GM21576 (cell line): Measurements from ENCODE around the gene CCL22.
"Not testable (repeated sequence)": the region's sequence is repeated elsewhere in the genome, so short reads cannot be mapped to it uniquely, and the experiment has no call there.

ENCODE experiments used
- ATAC-seq: cut with Tn5 transposase; IDR thresholded peaks from one replicate; pipeline ENCODE4 v1.9.1; 2021; ENCODE audit warnings: mild to moderate bottlenecking, moderate library complexity; ENCODE audit not compliant: unreplicated experiment

Gene CCL22

DNA sequence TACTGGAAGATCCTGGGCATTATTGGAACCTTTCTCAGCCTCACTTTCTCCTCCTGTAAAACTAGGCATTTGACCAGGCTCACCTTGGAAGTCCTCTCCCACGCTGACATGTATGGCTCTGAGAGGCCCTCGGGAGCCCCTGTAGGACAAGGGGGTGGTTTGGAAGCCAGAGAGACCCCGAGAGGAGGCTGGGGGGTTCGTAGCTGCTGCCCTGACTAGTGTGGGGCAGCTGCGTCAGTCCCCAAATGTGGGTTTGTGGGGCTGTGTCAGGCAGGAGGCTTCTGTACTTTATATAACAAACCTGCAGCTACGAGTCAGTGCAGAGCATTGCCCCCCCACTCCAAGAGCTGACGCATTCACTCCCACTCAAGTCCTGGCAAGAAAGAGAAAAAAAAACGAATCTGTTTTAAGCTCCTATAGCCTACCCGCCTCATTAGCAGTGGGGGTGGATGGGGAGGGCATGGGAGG lies 15.5 kb downstream of the CCL22 start:
- ATAC-seq, result no peak

DNA sequence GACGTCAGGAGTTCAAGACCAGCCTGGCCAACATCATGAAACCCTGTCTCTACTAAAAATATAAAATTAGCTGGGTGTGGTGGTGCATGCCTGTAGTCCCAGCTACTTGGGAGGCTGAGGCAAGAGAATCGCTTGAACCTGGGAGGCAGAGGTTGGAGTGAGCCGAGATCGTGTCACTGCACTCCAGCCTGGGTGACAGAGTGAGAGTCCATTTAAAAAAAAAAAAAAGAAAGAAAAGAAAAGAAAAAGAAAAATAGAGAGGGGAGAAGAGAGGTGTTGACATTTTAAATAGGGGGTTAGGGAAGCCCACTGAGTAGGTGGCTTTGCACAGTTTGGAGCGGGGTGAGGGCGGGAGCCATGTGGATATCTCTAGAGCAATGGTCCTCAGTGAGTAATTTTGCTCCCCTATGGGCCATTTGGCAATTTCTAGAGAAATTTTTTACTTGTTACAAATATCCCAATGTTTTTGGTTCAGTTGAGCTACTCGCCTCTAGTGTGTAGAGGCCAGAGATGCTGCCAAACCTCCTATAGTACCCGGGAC lies 16.4 kb downstream of the CCL22 start:
- not testable (repeated sequence) for ATAC-seq

DNA sequence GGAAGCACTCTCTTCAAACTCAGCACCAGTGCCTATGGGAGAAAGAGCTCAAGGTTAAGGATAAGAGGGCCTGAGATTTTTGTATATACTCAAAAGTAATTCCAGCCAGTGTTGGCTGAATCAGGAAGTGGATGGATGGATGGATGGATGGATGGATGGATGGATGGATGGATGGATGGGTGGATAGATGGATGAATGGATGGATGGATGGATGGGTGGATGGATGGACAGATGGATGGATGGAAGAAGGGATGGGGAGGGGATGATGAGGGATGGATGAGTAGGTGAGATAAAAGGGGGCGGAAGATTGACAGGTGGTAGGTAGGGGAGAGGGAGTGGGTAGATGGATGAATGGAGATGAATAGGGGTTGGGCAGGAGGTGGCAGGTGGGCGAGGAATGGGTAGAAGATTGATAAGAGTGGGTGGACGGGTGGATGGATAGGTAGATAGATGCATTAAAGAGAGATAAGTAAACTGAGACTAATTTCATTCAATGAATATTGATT lies 17.8 kb downstream of the CCL22 start:
- no peak for ATAC-seq

GRCh38 chr16:57377080-57377841 lies 18.7 kb downstream of the CCL22 start:
- peak; percentile 66 for ATAC-seq

DNA sequence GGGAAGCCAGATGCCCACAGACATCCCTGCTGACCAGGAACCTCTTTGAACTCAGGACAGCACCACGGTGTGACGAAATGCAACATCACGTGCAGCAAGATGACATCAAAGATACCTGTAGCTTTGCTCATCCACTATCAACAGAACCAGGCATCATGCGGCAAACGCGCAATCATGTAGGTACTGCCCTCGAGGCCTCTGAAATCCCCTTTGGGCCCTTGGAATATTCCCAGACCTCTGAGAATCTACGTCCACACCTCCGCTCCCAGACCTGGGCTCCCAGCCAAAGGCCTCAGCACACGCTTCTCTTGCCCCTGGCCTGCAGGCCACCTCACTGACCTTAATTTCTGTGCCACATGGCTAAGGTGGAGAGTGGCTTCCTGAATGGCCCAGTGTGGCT lies 21.0 kb downstream of the CCL22 start:
- ATAC-seq, result no peak

DNA sequence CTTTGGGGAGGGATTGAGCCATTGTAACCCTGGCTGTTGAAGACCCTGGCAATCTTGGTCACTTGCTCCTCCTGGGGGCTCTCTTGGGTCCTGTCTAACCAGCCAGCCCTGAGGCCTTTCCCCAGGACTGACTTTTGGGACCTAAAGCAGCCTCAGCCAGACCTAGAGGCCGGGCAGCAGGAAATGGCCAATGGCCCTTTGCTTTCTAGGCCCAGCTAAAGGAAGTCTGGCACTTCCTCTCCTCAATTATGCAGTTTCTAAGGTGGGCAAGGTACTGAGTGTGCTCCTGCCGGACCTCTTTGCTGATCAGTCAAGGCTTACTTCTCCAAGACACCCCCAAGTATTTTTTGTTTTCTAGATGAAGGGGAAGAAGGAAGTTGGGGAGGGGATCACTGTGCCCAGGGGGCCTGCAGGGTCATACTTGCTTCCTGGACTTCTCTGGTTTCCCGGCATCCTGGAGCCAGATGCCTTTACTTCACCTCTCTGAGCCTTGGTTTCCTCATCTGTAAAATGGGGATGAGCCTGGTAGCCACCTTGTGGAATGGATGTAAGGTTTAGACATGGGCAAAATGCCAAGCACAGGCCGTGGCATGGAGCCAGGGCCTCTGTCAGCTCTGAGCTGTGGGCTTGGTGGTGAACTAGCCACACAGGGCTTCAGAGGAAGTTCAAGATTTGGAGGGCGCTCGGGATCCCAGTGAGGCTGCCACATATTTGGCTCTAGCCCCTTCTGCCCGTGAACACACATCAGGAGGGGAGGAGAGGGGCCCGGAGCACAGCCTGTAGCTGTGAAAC lies 22.3 kb downstream of the CCL22 start:
- no peak for ATAC-seq

GRCh38 chr16:57381791-57382534 lies 23.4 kb downstream of the CCL22 start:
- no peak for ATAC-seq

GRCh38 chr16:57382535-57383275 lies 24.1 kb downstream of the CCL22 start:
- no peak for ATAC-seq

DNA sequence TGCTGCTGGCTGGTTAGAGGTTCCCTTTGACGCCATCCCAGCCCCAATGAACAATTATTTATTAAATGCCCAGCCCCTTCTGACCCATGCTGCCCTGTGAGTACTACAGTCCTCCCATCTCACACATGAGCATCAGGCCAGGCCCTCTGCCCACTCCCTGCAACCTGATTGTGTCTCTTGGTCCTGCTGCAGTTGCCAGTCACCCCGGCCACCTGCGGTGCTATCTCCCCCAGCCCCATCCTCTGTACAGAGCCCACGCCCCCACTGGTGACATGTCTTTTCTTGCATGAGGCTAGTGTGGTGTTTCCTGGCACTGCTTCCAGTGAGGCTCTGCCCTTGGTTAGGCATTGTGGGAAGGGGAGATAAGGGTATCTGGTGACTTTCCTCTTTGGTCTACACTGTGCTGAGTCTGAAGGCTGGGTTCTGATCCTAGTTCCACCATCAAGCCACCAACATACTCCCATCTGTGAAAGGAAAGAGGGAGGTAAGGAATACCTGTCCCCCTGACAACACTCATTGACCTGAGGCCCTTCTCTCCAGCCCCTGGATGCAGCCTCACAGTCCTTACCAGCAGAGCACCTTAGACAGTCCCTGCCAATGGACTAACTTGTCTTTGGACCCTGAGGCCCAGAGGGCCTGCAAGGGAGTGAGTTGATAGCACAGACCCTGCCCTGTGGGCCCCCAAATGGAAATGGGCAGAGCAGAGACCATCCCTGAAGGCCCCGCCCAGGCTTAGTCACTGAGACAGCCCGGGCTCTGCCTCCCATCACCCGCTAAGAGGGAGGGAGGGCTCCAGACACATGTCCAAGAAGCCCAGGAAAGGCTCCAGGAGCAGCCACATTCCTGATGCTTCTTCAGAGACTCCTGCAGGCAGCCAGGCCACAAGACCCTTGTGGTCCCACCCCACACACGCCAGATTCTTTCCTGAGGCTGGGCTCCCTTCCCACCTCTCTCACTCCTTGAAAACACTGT lies 25.0 kb downstream of the CCL22 start:
- no peak for ATAC-seq

- no peak for ATAC-seq
Measured at GRCh38 chr16:57384248-57385070, 25.9 kb downstream of the CCL22 start.

GRCh38 chr16:57385083-57385482 lies 26.5 kb downstream of the CCL22 start:
- ATAC-seq, result no peak

DNA sequence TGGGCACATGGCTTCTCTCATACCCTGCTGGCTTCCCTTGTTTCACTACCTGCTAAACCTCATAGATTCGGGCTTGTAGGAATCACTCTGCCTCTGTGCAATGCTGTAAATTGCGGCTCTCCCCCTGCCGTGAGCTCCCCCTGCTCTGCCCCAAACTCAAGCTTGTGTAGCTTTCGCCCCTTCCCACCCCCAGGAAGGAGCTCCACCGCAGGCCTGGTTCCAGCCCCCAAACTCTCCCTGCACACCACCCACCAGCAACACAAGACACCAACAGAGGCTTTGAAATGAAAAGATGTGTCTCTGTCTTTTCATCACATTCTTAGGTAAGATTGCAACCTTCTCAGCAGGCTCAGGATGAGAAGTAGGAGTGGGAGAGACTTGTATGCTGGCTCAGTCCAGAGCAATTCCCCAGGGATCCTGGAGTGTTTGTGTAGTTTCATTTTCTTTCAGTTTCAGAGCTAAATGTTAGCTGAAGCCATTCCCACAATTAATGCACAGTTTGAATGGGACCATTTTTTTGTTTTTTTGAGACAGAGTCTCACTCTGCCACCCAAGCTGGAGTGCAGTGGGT lies 27.9 kb downstream of the CCL22 start:
- no peak for ATAC-seq

GRCh38 chr16:57387598-57388354 lies 29.2 kb downstream of the CCL22 start:
- no peak for ATAC-seq

GRCh38 chr16:57388359-57389086 lies 29.9 kb downstream of the CCL22 start:
- no peak for ATAC-seq

GRCh38 chr16:57389087-57389468 lies 30.5 kb downstream of the CCL22 start:
- no peak for ATAC-seq

GRCh38 chr16:57390636-57391295 lies 32.2 kb downstream of the CCL22 start:
- no peak for ATAC-seq
